ENCODE measurements around the gene TUT4.
"Not testable (repeated sequence)": the region's sequence is repeated elsewhere in the genome, so short reads cannot be mapped to it uniquely, and the experiment has no call there.

The TUT4 gene

GRCh38 chr1:52552505-52553361, at the start of gene TUT4:
Gene TUT4 (minus strand): TSS chr1:52553092. CDS start chr1:52526280, 26,812 bp downstream.
- DNase-seq = peak; percentile 48 to 71

- no peak for DNase-seq
Measured at GRCh38 chr1:52601991-52602855, 49.3 kb upstream of the TUT4 start, which contains the start of gene GPX7. Gene GPX7 (plus strand): TSS chr1:52602371. CDS start chr1:52602410, 39 bp downstream.

GRCh38 chr1:52601519-52601918, 48.6 kb upstream of the TUT4 start:
- no peak for DNase-seq

GRCh38 chr1:52600533-52601179, 47.8 kb upstream of the TUT4 start:
- no peak for DNase-seq

- DNase-seq = no peak
Measured at GRCh38 chr1:52599236-52599635, 46.3 kb upstream of the TUT4 start.

- DNase-seq = no peak
Measured at GRCh38 chr1:52598729-52599128, 45.8 kb upstream of the TUT4 start.

- no peak for DNase-seq
Measured at GRCh38 chr1:52597912-52598311, 45.0 kb upstream of the TUT4 start.

GRCh38 chr1:52595061-52595460, 42.2 kb upstream of the TUT4 start:
- DNase-seq = no peak

GRCh38 chr1:52593495-52593894, 40.6 kb upstream of the TUT4 start:
- DNase-seq = no peak

- DNase-seq = no peak
Measured at GRCh38 chr1:52592637-52593323, 39.9 kb upstream of the TUT4 start.

GRCh38 chr1:52590266-52590665, 37.4 kb upstream of the TUT4 start:
- no peak for DNase-seq

- DNase-seq = no peak
Measured at GRCh38 chr1:52588535-52588934, 35.6 kb upstream of the TUT4 start.

GRCh38 chr1:52588027-52588426, 35.1 kb upstream of the TUT4 start:
- DNase-seq = no peak

GRCh38 chr1:52585474-52585873, 32.6 kb upstream of the TUT4 start:
- DNase-seq = no peak

GRCh38 chr1:52582116-52582696, 29.3 kb upstream of the TUT4 start:
- DNase-seq = no peak

GRCh38 chr1:52580283-52580682, 27.4 kb upstream of the TUT4 start:
- DNase-seq = no peak

GRCh38 chr1:52579415-52579814, 26.5 kb upstream of the TUT4 start:
- no peak for DNase-seq

GRCh38 chr1:52578066-52578465, 25.2 kb upstream of the TUT4 start:
- DNase-seq = not testable (repeated sequence)

GRCh38 chr1:52576074-52576473, 23.2 kb upstream of the TUT4 start:
- DNase-seq = no peak

GRCh38 chr1:52574594-52574993, 21.7 kb upstream of the TUT4 start:
- DNase-seq = no peak

- DNase-seq = no peak
Measured at GRCh38 chr1:52572387-52572786, 19.5 kb upstream of the TUT4 start.

- no peak for DNase-seq
Measured at GRCh38 chr1:52571783-52572182, 18.9 kb upstream of the TUT4 start.
